Colonic mucosa (tissue), 4 donors: Measurements from ENCODE around the gene ANKRD66. TPM values are rescaled to one million over a fixed set of nuclear protein-coding genes. Genes with fewer than 3 reads are reported as not detected.

Experiments used
- DNase-seq: peaks from one replicate; pipeline ENCODE4 v3.0.0-alpha.2; 2020
- H3K27ac ChIP-seq: fragments of 200-600 bp; one replicate; pipeline ENCODE4 v1.8.0; 2021
- H3K27me3 ChIP-seq: fragments of 200-600 bp; one replicate; pipeline ENCODE4 v1.8.0; 2021
- H3K36me3 ChIP-seq: fragments of 200-600 bp; one replicate; pipeline ENCODE4 v1.8.0; 2021
- H3K4me1 ChIP-seq: fragments of 200-600 bp; one replicate; pipeline ENCODE4 v1.8.0; 2021; ENCODE audit warnings: mild to moderate bottlenecking
- H3K4me3 ChIP-seq: fragments of 200-600 bp; one replicate; pipeline ENCODE4 v1.8.0; 2021
- H3K9ac ChIP-seq, 2 donors: one replicate each; pipeline ENCODE4 v1.7.0; 2013; ENCODE audit warnings: control low read depth in 2 of 2, low read depth in 2 of 2, low read length in 2 of 2
- H3K9me3 ChIP-seq: fragments of 200-600 bp; one replicate; pipeline ENCODE4 v1.8.0; 2021
- CTCF ChIP-seq: fragments of 200-600 bp; IDR thresholded peaks from one replicate; pipeline ENCODE4 v1.8.0; 2022; ENCODE audit warnings: antibody characterized with exemption, mild to moderate bottlenecking
- intact Hi-C: fragments of 100-400 bp; cut with DNase I; formaldehyde crosslinking; loops from one replicate; pipeline ENCODE4 v1.14.1; 2022
- total RNA-seq, 2 donors: library from RNA; stranded (reverse); fragmentation: NEBNext Ultra II Directional in 1 of 2; extraction: Animal tissue kit (Norgen Biotek cat#: 25700) in 1 of 2; gene quantifications; one replicate each; pipeline ENCODE4 v1.2.1, GENCODE V29; 2021
- donor health status: healthy.
- donor health status: DM: no; HTN: no; CAD: no.
- donor health status: DM: no; HTN: no; CAD: no.

Gene ANKRD66
- total RNA-seq, 2 donors from 2014 or later, result not detected

DNA sequence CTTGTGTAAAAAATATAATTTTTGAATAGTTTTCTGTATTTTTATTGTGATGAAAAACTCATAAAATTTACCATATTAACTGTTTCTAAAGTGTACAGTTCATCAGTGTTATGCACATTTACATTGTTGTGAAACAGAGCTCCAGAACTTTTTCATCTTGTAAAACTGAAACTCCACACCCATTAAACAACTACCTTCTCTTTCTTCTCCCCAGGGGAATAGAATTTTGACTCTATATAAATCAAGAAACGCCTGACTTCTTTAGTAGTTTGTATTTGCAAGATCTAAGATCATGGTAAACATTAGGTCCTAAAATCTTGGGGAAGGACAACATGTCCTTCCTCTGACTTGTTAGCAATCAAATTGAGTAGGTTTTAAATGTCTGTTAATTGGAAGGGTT lies 9.1 kb downstream of the ANKRD66 start:
- no peak for TF ChIP-seq CTCF
- H3K36me3 ChIP-seq, result no peaks in the 10 kb centered on the region

GRCh38 chr6:46756469-46757213 lies 9.9 kb downstream of the ANKRD66 start:
- Histone ChIP-seq H3K4me1 (no peaks in the 10 kb centered on the region), H3K27ac (no peak overlapping the region), H3K36me3 (no peaks in the 10 kb centered on the region), H3K4me3 (no peak overlapping the region), H3K9me3 (no peaks in the 10 kb centered on the region), H3K27me3 (no peaks in the 10 kb centered on the region), H3K9ac (no peak overlapping the region)
- TF ChIP-seq CTCF, result no peak
- DNase-seq, result no peak
- intact Hi-C loops, result no loop called here

More for the DNA sequence above, 9.1 kb downstream of the ANKRD66 start:
- Histone ChIP-seq H3K27me3 (no peaks in the 10 kb centered on the region), H3K9ac (no peak overlapping the region), H3K9me3 (no peaks in the 10 kb centered on the region), H3K4me3 (no peak overlapping the region), H3K4me1 (no peaks in the 10 kb centered on the region), H3K27ac (no peak overlapping the region)
- intact Hi-C loops, result no loop called here
- DNase-seq, result no peak

DNA sequence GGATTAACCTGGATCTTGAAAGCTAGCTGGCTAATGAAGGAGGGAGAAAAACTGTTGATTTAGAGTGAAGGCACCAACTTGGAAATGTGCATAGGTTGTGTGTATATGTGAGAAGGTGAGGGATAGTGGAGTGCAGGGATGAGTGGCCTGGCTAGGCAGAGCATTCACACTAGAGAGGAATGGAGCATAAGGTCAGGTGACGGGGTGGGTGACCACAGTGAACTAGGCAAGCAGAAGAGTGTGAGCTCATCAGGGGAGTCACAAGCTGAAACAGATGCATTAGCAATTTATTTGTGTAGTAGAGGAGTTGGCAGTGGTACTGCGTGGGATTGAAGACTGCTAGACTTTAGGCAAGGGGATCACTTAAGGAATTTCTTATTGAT lies 10.5 kb downstream of the ANKRD66 start:
- Histone ChIP-seq H3K9ac (no peak overlapping the region), H3K36me3 (no peaks in the 10 kb centered on the region), H3K4me3 (no peak overlapping the region), H3K4me1 (no peaks in the 10 kb centered on the region), H3K27ac (no peak overlapping the region), H3K27me3 (no peaks in the 10 kb centered on the region), H3K9me3 (no peaks in the 10 kb centered on the region)
- intact Hi-C loops, result no loop called here
- no peak for TF ChIP-seq CTCF
- DNase-seq, result no peak

- intact Hi-C loops, result no loop called here
- H3K27me3 ChIP-seq, result no peaks in the 10 kb centered on the region
- H3K4me3 ChIP-seq, result no peak overlapping the region
- H3K9ac ChIP-seq, result no peak overlapping the region
- no peaks in the 10 kb centered on the region for H3K36me3 ChIP-seq
- no peak for DNase-seq
- H3K9me3 ChIP-seq, result no peaks in the 10 kb centered on the region
- no peak for TF ChIP-seq CTCF
- no peak overlapping the region for H3K27ac ChIP-seq
- H3K4me1 ChIP-seq, result no peaks in the 10 kb centered on the region
Observed at GRCh38 chr6:46758960-46759753, 12.4 kb downstream of the ANKRD66 start.

- Histone ChIP-seq H3K9ac (no peak overlapping the region), H3K27me3 (no peaks in the 10 kb centered on the region), H3K36me3 (no peaks in the 10 kb centered on the region), H3K27ac (no peak overlapping the region), H3K4me1 (no peaks in the 10 kb centered on the region), H3K9me3 (no peaks in the 10 kb centered on the region), H3K4me3 (no peak overlapping the region)
- no peak for DNase-seq
- intact Hi-C loops, result loop anchor here (10.0 kb wide), 1 partner anchor 676 kb away; no protein-coding TSS in a partner anchor
- TF ChIP-seq CTCF, result no peak
Observed at GRCh38 chr6:46760925-46761324, 14.2 kb downstream of the ANKRD66 start.
